Large intestine (tissue), 3 donors: Measurements from ENCODE around the gene SEC16B. TPM values are rescaled to one million over a fixed set of nuclear protein-coding genes. Genes with fewer than 3 reads are reported as not detected.

Experiments used
- DNase-seq, 2 donors: peaks; one replicate each; pipeline versions ENCODE4 v3.0.0 to v3.0.0-alpha.2; 2013
- H3K27ac ChIP-seq: one replicate; pipeline ENCODE4 v1.5.1; 2013; ENCODE audit warnings: low read length
- H3K27me3 ChIP-seq: 2 replicates; pipeline ENCODE4 v1.6.1; 2013; ENCODE audit warnings: low read length; ENCODE audit not compliant: control insufficient read depth, insufficient read depth
- H3K36me3 ChIP-seq: 2 replicates; pipeline ENCODE4 v1.6.1; 2013; ENCODE audit warnings: low read length; ENCODE audit not compliant: control insufficient read depth, insufficient read depth
- H3K4me1 ChIP-seq: one replicate; pipeline ENCODE4 v1.6.1; 2013; ENCODE audit warnings: low read length; ENCODE audit not compliant: control insufficient read depth, insufficient read depth
- H3K4me3 ChIP-seq: one replicate; pipeline ENCODE4 v1.5.1; 2013; ENCODE audit warnings: low read length
- H3K9me3 ChIP-seq: one replicate; pipeline ENCODE4 v1.6.1; 2013; ENCODE audit warnings: mild to moderate bottlenecking, low read depth, low read length, moderate library complexity; ENCODE audit not compliant: control insufficient read depth
- WGBS: methylation state at CpG from one replicate; pipeline ENCODE4 v1.1.5; 2013; ENCODE audit warnings: low lambda C conversion rate; ENCODE audit not compliant: insufficient coverage; 5-methylcytosine and 5-hydroxymethylcytosine counted together
- polyA plus RNA-seq: library from polyadenylated mRNA; unstranded; fragments of 120-200 nt; gene quantifications from one replicate; pipeline ENCODE4 v1.2.1, GENCODE V29; 2013

The SEC16B gene
- polyA plus RNA-seq, 1 donor: 23.7 TPM

- H3K4me1 ChIP-seq: no peaks in the 10 kb centered on the region
- H3K4me3 ChIP-seq: no peak overlapping the region
- peak in 1 of 2 donors; percentile 15 for DNase-seq
- H3K9me3 ChIP-seq: no peaks in the 10 kb centered on the region
- H3K27me3 ChIP-seq: no peaks in the 10 kb centered on the region
- no peak overlapping the region for H3K27ac ChIP-seq
- H3K36me3 ChIP-seq: no peaks in the 10 kb centered on the region
- WGBS: no CpG with 5 or more reads among the region's 4 CpGs
These were observed 55.9 kb downstream of the SEC16B start for GRCh38 chr1:177913762-177914540.

- H3K9me3 ChIP-seq: no peaks in the 10 kb centered on the region
- DNase-seq: no peak
- H3K4me3 ChIP-seq: no peak overlapping the region
- H3K4me1 ChIP-seq: no peaks in the 10 kb centered on the region
- no CpG with 5 or more reads among the region's 3 CpGs for WGBS
- H3K36me3 ChIP-seq: no peaks in the 10 kb centered on the region
- no peaks in the 10 kb centered on the region for H3K27me3 ChIP-seq
- H3K27ac ChIP-seq: no peak overlapping the region
These were observed 56.9 kb downstream of the SEC16B start for GRCh38 chr1:177912991-177913390.

GRCh38 chr1:177909416-177909815, 60.4 kb downstream of the SEC16B start:
- Histone ChIP-seq H3K4me3 (no peak overlapping the region), H3K4me1 (no peaks in the 10 kb centered on the region), H3K27ac (no peak overlapping the region), H3K36me3 (no peaks in the 10 kb centered on the region), H3K27me3 (no peaks in the 10 kb centered on the region), H3K9me3 (no peaks in the 10 kb centered on the region)
- no peak for DNase-seq
- WGBS: no CpG with 5 or more reads among the region's 2 CpGs

GRCh38 chr1:177907000-177907399, 62.9 kb downstream of the SEC16B start:
- Histone ChIP-seq H3K4me1 (no peaks in the 10 kb centered on the region), H3K36me3 (no peaks in the 10 kb centered on the region), H3K4me3 (no peak overlapping the region), H3K27ac (no peak overlapping the region), H3K27me3 (no peaks in the 10 kb centered on the region), H3K9me3 (no peaks in the 10 kb centered on the region)
- WGBS: no CpG with 5 or more reads among the region's 5 CpGs
- no peak for DNase-seq

GRCh38 chr1:177905686-177906085, 64.2 kb downstream of the SEC16B start:
- Histone ChIP-seq H3K27ac (no peak overlapping the region), H3K9me3 (no peaks in the 10 kb centered on the region), H3K27me3 (no peaks in the 10 kb centered on the region), H3K4me3 (no peak overlapping the region), H3K36me3 (no peaks in the 10 kb centered on the region), H3K4me1 (peaks cover 4% of the 10 kb centered on the region)
- 100% methylated on average over 1 of the region's 1 CpG for WGBS
- no peak for DNase-seq

- H3K9me3 ChIP-seq: no peaks in the 10 kb centered on the region
- no peaks in the 10 kb centered on the region for H3K27me3 ChIP-seq
- no peaks in the 10 kb centered on the region for H3K36me3 ChIP-seq
- peaks cover 12% of the 10 kb centered on the region for H3K4me1 ChIP-seq
- no peak overlapping the region for H3K4me3 ChIP-seq
- DNase-seq: no peak
- WGBS: no CpG with 5 or more reads among the region's 5 CpGs
- H3K27ac ChIP-seq: no peak overlapping the region
These were observed 67.6 kb downstream of the SEC16B start for GRCh38 chr1:177902266-177902665.

DNA sequence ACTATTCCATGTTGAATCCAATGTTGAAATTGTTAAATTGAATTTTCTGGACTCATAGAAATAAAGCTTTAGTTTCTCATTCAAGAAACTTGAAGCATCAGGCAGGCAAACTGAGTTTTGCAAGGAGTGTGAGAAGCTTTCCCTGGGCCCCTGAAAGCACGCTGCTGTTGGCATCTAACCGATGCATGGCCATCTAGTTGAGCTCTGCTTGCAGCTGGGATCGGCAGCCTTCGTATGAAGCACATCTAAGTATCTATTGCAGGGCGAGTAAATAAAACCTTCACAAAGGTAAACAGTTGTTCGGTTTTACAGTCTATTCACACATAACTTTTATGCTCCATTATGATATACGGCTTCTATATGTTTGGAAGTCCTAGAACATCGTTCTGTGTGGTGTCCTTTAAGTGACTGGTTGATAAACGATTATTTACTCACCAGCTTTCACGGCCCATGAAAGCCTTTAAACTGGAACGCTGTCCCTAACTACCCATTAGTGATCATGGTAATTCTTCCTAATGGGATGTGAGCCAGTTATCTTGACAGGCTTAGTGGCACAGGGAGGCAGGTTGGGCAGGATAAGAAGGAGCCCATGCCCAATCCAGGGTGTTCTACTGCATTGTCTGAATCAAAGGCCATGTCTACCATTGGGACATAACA, 71.7 kb downstream of the SEC16B start:
- no peak overlapping the region for H3K4me3 ChIP-seq
- 0% methylated on average over 1 of the region's 11 CpGs for WGBS
- peak in 1 of 2 donors; percentile 53 for DNase-seq
- H3K27ac ChIP-seq: peak overlapping the region; percentile 37
- no peaks in the 10 kb centered on the region for H3K36me3 ChIP-seq
- no peaks in the 10 kb centered on the region for H3K9me3 ChIP-seq
- H3K4me1 ChIP-seq: peaks cover 12% of the 10 kb centered on the region
- H3K27me3 ChIP-seq: no peaks in the 10 kb centered on the region

DNA sequence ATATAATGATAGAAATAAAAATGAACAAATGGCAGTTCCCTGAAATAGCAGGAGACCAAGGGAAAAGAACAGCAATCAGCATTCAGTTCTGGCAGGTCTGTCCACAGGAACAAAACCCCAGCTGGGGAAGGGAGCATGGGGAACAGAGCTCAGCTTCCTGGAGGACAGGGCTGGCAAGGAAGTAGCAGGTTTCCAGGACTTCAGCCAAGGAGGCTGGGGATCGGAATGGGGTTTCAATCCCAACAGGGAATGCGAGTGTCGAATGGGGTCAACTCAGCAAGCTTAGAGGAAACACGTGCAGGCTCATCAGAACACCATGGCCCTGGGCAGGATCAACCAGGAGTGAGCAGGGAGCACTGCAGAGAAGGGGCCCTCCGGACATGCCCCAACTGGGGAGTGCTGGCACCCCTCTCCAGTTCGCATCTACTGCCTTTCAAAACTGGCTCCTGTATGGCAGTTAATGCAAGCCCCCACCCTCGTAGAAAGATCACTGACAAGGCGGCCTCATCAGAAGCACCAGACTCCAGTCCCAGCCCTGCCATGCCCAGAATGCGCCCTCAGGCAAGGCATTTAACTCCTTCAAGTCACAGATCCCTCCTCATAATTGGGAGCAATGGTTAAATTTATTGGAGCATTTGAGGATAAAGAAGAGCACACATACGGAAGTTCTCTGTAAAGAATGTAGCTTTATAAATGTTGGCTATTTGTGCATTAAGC, 72.4 kb downstream of the SEC16B start:
- Histone ChIP-seq H3K4me3 (no peak overlapping the region), H3K27ac (no peak overlapping the region), H3K27me3 (no peaks in the 10 kb centered on the region), H3K9me3 (no peaks in the 10 kb centered on the region), H3K36me3 (no peaks in the 10 kb centered on the region), H3K4me1 (peaks cover 12% of the 10 kb centered on the region)
- WGBS: no CpG with 5 or more reads among the region's 10 CpGs
- DNase-seq: no peak
